Testis (tissue), 3 donors: ENCODE measurements around the gene GHRH. TPM values are rescaled to one million over a fixed set of nuclear protein-coding genes. Genes with fewer than 3 reads are reported as not detected.

Experiments used
- DNase-seq: peaks from one replicate; pipeline ENCODE4 v3.0.0-alpha.2; 2019
- H3K27ac ChIP-seq, 2 donors: fragments of 200-600 bp; sonication (generic); one replicate each; pipeline ENCODE4 v1.5.1; 2019
- H3K27me3 ChIP-seq: fragments of 200-600 bp; sonication (generic); one replicate; pipeline ENCODE4 v1.5.1; 2019
- H3K36me3 ChIP-seq: fragments of 200-600 bp; sonication (generic); one replicate; pipeline ENCODE4 v1.5.1; 2017; ENCODE audit warnings: low read depth; ENCODE audit errors: missing control alignments
- H3K4me1 ChIP-seq: fragments of 200-600 bp; sonication (generic); one replicate; pipeline ENCODE4 v1.5.1; 2019
- H3K4me3 ChIP-seq, 2 donors: fragments of 200-600 bp; sonication (generic); one replicate each; pipeline ENCODE4 v1.5.1; 2017 to 2019
- H3K9me3 ChIP-seq: fragments of 200-600 bp; sonication (generic); one replicate; pipeline ENCODE4 v1.5.1; 2017
- POLR2A ChIP-seq: fragments of 450-650 bp; IDR thresholded peaks from one replicate; pipeline ENCODE4 v1.6.1; 2017; ENCODE audit warnings: antibody characterized with exemption, mild to moderate bottlenecking, moderate library complexity
- WGBS, 2 donors: methylation state at CpG; one replicate each; pipeline ENCODE4 v1.1.5; 2018; 5-methylcytosine and 5-hydroxymethylcytosine counted together
- intact Hi-C: fragments of 100-400 bp; cut with DNase I; formaldehyde crosslinking; loops from one replicate; pipeline ENCODE4 v1.15.1; 2023; ENCODE audit warnings: low total_unique reads
- polyA plus RNA-seq: library from polyadenylated mRNA; stranded (reverse); fragments of 350-450 nt; fragmentation: Illumina TruSeq; extraction: RNeasy Lipid Tissue Mini Kit (QIAGEN cat#74804); gene quantifications from one replicate; pipeline ENCODE4 v1.2.3, GENCODE V29; 2014; ENCODE audit warnings: low read depth, low replicate concordance; ENCODE audit not compliant: insufficient read depth
- total RNA-seq, 2 donors: library from RNA; depleted of rRNA; stranded (reverse); fragments of >200 nt; gene quantifications; one replicate each; pipeline ENCODE4 v1.2.3, GENCODE V29; 2016
- TF ChIP-seq, protein P1 (sequence below), 3 experiments: fragments of 450-650 bp in 2 of 3; fragments of 200-600 bp in 1 of 3; sonication (generic) in 1 of 3; IDR thresholded peaks; one replicate each; pipeline ENCODE4 v1.5.1; 2016 to 2019; ENCODE audit warnings: antibody characterized with exemption in 3 of 3, mild to moderate bottlenecking in 2 of 3, moderate library complexity in 1 of 3

Gene GHRH
- total and polyA plus RNA-seq, 3 donors from 2014 or later: not detected

DNA sequence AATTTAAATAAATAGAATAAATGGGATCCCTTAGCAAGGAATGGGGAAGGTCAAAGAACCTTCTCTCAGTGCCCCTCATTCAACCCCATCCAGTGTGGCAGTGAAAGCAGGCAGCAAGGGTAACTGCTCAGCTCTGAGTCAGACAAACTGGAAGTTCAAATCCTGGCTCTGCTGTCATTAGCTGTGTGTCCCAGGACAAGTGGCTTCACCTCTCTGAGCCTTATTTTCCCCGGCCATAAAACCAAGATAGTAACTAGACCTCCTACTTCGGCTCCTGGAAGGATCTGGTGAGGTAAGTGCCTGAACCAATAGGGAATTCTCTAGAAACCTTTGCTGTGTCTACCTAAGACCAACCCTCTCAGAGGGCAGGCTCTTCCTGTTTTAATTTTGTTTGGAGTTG is 4.1 kb downstream of the GHRH start:
- H3K27me3 ChIP-seq: no peaks in the 10 kb centered on the region
- H3K27ac ChIP-seq: no peak overlapping the region
- 67 to 88% methylated on average over 2 of the region's 2 CpGs for WGBS, 2 donors
- TF ChIP-seq, protein P1, sequence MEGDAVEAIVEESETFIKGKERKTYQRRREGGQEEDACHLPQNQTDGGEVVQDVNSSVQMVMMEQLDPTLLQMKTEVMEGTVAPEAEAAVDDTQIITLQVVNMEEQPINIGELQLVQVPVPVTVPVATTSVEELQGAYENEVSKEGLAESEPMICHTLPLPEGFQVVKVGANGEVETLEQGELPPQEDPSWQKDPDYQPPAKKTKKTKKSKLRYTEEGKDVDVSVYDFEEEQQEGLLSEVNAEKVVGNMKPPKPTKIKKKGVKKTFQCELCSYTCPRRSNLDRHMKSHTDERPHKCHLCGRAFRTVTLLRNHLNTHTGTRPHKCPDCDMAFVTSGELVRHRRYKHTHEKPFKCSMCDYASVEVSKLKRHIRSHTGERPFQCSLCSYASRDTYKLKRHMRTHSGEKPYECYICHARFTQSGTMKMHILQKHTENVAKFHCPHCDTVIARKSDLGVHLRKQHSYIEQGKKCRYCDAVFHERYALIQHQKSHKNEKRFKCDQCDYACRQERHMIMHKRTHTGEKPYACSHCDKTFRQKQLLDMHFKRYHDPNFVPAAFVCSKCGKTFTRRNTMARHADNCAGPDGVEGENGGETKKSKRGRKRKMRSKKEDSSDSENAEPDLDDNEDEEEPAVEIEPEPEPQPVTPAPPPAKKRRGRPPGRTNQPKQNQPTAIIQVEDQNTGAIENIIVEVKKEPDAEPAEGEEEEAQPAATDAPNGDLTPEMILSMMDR (IDR thresholded peaks at IDR 0.05): no peak
- TF ChIP-seq POLR2A: no peak
- intact Hi-C loops: no loop called here
- H3K4me3 ChIP-seq: no peak overlapping the region
- H3K36me3 ChIP-seq: no peaks in the 10 kb centered on the region
- no peak for DNase-seq
- no peaks in the 10 kb centered on the region for H3K9me3 ChIP-seq
- no peaks in the 10 kb centered on the region for H3K4me1 ChIP-seq

DNA sequence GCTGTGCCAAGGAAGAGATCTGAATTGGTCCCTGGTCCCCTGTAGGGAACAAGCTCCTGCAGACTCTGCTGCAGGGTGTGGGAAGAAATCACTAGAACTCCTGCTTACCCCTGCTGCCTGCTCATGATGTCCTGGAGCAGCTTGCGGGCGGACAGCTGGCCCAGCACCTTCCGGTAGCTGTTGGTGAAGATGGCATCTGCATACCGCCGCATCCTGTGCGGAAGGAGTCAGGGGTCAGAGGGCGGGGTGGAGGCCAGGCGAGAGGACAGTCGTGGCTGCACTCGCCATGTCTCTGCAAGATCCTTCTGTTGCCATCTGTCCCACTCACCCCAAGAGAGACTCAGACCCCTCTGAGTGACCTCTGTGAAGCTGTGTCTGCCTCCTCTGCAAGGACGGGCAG is 5.3 kb downstream of the GHRH start:
- no peaks in the 10 kb centered on the region for H3K9me3 ChIP-seq
- no peak for DNase-seq
- TF ChIP-seq POLR2A: no peak
- TF ChIP-seq, protein P1 (IDR thresholded peaks at IDR 0.05): no peak
- no peaks in the 10 kb centered on the region for H3K4me1 ChIP-seq
- WGBS, 2 donors: 93 to 100% methylated on average over 2 to 11 of the region's 11 CpGs
- H3K36me3 ChIP-seq: no peaks in the 10 kb centered on the region
- H3K27ac ChIP-seq: no peak overlapping the region
- no peaks in the 10 kb centered on the region for H3K27me3 ChIP-seq
- no peak overlapping the region for H3K4me3 ChIP-seq
- intact Hi-C loops: no loop called here

DNA sequence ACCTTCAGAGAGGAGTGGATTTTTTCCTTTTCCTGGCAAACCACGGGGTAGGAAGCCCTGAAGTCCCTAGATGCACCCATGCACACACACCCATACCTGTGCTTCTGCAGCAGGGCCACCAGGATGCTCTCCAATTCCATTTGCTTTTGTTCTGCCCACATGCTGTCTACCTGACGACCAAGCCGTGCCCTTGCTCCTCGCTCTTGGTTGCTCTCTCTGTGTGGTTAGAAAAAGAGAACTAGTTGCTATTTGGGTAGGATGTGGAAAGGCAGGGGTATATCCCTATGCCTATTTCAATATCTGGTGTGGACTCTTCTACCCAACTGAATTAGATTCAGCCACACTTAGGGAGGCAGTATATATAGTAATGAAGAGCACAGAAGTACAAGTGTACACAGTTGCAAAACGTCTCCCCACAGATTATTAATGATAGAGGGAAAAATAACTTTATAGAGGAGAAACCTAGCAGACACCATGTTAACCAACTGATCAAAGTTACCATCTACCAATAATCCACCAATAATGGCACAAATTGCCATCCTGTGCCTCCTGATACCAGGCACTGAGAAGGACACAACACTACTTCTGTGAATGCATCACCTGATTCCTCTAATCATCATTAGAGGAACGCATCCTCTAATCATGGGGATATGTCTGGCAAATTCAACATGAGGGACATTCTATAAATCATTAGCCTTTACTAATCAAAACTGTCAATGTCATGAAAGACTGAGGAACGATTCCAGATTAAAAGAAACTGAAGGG is 7.3 kb downstream of the GHRH start:
- Histone ChIP-seq H3K27me3 (no peaks in the 10 kb centered on the region), H3K4me1 (no peaks in the 10 kb centered on the region), H3K9me3 (no peaks in the 10 kb centered on the region), H3K4me3 (no peak overlapping the region), H3K27ac (no peak overlapping the region), H3K36me3 (no peaks in the 10 kb centered on the region)
- 86 to 87% methylated on average over 7 of the region's 7 CpGs for WGBS, 2 donors
- no peak for DNase-seq
- intact Hi-C loops: no loop called here
- TF ChIP-seq, protein P1 (IDR thresholded peaks at IDR 0.05): no peak
- TF ChIP-seq POLR2A: no peak

DNA sequence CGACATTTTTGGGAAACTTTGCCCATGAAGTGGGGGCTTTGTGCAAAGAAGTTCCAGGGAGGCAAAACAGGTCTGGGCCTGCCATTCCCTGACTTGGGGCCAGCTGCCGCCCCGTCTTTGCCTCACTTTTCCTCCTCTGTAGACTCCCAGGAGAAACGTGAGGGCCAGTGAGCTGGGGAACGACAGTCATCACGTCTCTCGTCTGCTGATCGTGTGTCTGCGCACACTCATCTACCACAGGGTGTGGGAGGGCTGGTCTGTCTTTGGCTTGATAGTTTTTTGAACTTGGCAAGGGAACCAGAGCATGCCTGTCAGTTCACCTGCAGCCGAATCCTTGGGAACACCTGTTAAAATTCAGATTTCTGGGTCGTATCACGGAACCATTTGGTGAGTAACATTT is 8.5 kb downstream of the GHRH start:
- no peak overlapping the region for H3K4me3 ChIP-seq
- WGBS, 2 donors: 92 to 94% methylated on average over 12 of the region's 12 CpGs
- no peaks in the 10 kb centered on the region for H3K27me3 ChIP-seq
- DNase-seq: no peak
- no peaks in the 10 kb centered on the region for H3K4me1 ChIP-seq
- intact Hi-C loops: no loop called here
- H3K27ac ChIP-seq: no peak overlapping the region
- H3K9me3 ChIP-seq: no peaks in the 10 kb centered on the region
- H3K36me3 ChIP-seq: no peaks in the 10 kb centered on the region
- TF ChIP-seq POLR2A: no peak
- TF ChIP-seq, protein P1 (IDR thresholded peaks at IDR 0.05): no peak
